HG02943 (cell line): Measurements from ENCODE around the gene NDUFV1.
A peak's percentile ranks its signal among the peaks of the same experiment; 100 is the strongest.
"Not testable (repeated sequence)": the region's sequence is repeated elsewhere in the genome, so short reads cannot be mapped to it uniquely, and the experiment has no call there.

ENCODE experiments used
- ATAC-seq: cut with Tn5 transposase; IDR thresholded peaks from one replicate; pipeline ENCODE4 v1.9.1; 2021; ENCODE audit warnings: mild to moderate bottlenecking, low read depth, moderate library complexity; ENCODE audit not compliant: unreplicated experiment

The NDUFV1 gene

GRCh38 chr11:67608486-67608885 lies 1.8 kb downstream of the NDUFV1 start:
- no peak for ATAC-seq

DNA sequence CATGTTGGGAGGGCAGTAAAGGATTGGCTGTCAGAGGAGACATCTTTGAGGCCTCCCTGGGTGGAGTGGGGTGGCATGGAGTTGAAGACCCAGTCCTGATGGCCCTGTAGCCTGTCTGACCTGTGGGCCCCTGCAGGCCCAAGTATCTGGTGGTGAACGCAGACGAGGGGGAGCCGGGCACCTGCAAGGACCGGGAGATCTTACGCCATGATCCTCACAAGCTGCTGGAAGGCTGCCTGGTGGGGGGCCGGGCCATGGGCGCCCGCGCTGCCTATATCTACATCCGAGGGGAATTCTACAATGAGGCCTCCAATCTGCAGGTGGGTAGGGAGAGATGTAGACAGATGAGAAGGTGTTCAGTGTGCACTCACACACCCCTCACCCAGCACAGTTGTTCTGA lies 2.6 kb downstream of the NDUFV1 start:
- ATAC-seq = no peak

- ATAC-seq = no peak
Observed at GRCh38 chr11:67610302-67610868, 3.6 kb downstream of the NDUFV1 start.

- no peak for ATAC-seq
Observed at GRCh38 chr11:67611165-67611564, 4.4 kb downstream of the NDUFV1 start.

DNA sequence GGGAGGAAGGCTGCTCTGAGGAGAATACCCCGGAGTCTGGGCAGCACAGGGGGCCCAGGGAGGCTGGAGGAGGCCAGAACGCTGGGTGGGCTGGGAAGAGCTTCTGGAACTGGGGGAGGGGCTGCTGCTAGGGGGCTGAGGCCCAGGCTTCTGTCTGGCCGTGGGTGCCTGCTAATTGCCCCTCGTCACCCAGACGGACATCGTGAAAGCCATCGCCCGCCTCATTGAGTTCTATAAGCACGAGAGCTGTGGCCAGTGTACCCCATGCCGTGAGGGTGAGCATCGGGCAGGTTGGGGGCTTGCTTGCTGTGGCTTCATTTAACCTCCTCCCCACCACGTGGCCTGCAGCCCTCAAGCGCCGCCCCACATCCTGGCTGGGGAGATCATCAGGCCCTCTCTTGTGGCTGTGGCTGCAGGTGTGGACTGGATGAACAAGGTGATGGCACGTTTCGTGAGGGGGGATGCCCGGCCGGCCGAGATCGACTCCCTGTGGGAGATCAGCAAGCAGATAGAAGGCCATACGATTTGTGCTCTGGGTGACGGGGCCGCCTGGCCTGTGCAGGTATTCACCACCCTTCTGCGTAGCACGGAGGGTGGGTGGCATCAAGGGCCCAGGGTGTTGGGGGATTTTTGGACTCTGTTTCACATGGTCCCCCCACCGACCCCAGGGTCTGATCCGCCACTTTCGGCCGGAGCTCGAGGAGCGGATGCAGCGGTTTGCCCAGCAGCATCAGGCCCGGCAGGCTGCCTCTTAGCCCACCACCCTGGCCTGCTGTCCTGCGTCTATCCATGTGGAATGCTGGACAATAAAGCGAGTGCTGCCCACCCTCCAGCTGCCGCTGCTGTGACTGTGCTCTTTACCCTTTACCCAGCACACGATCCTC lies 5.2 kb downstream of the NDUFV1 start:
- ATAC-seq = no peak

GRCh38 chr11:67612751-67613150 lies 6.0 kb downstream of the NDUFV1 start:
- no peak for ATAC-seq

GRCh38 chr11:67613313-67613959 lies 6.7 kb downstream of the NDUFV1 start:
- no peak for ATAC-seq

DNA sequence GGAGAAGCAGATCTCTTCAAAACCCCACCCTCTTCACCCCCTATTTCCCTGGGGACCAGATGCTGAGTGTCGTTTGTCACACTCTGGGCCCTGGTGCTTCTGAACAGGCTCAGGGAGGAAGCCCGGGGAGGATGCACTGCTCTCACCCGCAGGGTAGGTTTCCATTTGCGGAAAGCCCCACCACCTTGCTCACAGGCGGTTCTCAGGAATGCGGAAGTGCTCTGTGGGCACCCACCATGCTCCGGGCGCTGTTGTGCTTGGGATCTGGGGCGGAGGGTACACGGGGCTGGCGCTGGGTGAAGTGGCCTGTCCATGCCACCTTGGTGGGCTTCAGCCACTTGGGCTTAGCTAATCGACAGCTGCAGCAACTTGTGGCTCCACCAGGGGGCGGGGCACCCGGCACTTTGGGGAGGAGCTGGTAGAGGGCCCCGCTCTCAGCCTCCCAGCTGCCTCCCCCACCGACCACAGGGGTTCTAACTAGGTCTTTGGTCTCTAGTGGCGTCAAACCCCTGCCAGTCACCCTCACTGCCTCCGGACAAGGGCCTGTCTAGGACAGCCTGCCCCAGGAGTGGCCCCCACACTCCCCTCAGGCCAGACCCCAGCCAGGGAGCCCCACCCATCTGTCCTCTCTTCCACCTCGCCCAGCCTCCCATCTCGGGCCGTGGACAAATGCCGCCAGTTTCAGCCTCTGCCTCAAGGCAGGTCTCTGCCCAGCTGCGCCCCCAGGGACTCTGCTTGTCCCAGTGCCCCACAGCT lies 7.4 kb downstream of the NDUFV1 start:
- ATAC-seq = peak; percentile 78

- peak; percentile 6 for ATAC-seq
Observed at GRCh38 chr11:67614730-67615714, 8.3 kb downstream of the NDUFV1 start.

DNA sequence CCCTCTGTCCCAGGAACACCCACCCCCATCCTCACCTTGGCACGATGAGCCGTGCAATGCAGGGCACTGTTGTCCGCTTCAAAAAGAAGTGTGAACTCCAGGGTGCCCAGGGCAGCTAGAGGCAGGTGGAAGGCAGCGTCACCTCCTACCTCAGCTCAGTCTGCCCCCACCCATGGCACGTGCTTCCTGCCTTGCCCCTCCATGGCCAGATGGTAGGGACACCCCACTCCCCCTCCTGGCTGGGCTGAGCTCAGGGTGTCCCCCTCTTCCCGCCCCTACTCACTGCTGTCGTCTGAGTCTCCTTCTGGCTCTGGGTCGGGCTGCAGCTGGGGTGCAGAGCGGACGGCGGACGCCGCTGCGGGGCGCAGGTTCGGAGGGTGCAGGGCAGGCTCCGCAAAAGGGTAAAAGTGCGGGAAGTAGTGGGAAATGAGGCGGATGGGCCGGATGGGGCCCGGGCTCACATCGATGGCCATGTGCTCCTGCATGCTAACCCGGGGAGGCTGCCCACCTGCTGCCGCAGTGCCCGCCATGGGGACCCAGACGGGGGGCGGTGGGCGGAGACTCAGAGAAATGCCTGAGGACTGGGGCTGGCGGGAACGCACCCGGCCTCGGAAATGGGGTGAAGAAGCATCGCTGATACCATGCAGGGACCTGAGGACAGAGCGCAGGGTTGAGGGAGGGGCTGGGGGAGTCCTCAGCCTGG lies 9.1 kb downstream of the NDUFV1 start:
- no peak for ATAC-seq

DNA sequence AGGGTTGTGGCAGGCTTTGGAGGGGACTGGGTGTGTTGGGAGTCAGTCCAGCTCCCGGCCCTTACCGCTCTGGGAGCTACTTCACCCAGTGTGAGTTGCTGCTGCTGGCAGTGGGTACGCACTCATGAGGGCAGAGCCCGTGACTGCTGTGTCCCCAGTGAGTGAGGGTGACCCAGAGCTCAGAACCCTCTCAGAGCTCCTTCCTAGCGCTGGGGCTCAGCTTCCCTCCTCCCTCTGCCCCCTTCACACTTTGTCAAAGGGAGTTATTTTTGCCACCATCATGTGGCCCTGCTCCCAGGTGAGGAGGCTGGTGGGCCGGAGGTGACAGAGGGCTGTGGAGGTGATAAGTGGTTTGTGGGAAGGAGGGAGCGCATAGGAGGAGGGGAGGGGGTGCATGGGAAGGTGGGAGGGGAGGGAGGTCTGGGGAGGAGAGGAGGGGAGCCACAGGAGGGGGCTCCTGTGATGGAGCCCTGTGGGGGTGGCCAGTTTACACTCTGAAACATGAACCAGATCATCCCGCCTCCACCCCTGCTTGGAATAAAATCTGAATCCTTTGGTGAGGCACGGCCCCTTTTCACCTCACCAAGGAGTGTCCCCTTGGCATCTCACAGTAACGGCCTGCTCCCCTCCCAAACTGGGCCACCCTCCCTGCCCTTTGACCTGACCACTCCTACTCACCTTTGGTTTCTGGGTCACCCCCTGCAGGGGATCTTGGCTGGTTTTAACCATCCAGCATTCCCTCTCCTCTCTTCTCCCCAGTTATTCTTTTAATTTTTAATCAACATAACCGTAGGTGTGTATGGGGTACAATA lies 9.9 kb downstream of the NDUFV1 start:
- ATAC-seq = no peak

GRCh38 chr11:67617243-67617953 lies 10.7 kb downstream of the NDUFV1 start:
- no peak for ATAC-seq

GRCh38 chr11:67618901-67619659 lies 12.3 kb downstream of the NDUFV1 start:
- ATAC-seq = not testable (repeated sequence)

DNA sequence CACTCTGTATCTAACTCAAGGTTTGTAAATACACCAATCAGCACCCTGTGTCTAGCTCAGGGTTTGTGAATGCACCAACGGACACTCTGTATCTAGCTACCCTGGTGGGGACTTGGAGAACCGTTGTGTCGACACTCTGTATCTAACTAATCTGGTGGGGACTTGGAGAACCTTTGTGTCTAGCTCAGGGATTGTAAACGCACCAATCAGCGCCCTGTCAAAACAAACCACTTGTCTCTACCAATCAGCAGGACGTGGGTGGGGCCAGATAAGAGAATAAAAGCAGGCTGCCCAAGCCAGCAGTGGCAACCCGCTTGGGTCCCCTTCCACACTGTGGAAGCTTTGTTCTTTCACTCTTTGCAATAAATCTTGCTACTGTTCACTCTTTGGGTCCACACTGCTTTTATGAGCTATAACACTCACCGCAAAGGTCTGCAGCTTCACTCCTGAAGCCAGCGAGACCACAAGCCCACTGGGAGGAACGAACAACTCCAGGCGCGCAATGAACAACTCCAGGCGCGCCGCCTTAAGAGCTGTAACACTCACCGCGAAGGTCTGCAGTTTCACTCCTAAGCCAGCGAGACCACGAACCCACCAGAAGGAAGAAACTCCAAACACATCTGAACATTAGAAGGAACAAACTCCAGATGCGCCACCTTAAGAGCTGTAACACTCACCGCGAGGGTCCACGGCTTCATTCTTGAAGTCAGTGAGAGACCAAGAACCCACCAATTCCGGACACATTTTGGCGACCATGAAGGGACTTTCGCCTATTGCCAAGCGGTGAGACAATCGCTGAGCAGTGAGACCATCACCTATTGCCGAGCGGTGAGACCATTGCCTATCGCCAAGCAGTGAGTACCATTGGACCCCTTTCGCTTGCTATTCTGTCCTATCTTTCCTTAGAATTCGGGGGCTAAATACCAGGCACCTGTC lies 13.2 kb downstream of the NDUFV1 start:
- not testable (repeated sequence) for ATAC-seq

DNA sequence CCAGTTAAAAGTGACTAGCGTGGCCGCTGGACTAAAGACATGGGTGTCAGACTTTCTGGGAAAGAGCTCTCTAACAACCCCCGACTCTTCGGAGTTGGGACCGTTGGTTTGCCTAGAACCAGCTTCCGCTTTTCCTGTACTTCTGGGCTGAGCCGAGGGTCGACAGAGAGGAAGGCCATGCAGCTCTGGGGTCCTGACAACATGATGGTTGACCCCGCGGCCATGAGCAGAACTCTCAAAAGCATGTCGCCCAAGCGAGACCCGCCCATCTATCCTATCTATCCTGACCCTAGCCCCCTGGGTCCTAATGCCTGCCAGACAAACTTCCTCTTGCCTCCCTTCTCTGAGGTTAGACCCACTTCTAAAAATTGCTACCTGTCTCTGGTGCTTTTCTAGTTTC lies 13.9 kb downstream of the NDUFV1 start:
- ATAC-seq = not testable (repeated sequence)

DNA sequence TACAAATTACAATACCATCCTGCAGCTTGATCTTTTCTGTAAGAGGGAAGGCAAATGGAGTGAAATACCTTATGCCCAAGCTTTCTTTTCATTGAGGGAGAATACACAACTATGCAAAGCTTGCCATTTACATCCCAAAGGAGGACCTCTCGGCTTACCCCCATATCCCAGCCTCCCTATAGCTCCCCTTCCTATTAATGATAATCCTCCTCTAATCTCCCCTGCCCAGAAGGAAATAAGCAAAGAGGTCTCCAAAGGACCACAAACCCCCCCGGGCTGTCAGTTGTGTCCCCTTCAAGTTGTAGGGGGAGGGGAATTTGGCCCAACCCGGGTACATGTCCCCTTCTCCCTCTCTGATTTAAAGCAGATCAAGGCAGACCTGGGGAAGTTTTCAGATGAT lies 15.2 kb downstream of the NDUFV1 start:
- not testable (repeated sequence) for ATAC-seq
